Measurements from ENCODE around the gene MAEA.
"Not testable (repeated sequence)": the region's sequence is repeated elsewhere in the genome, so short reads cannot be mapped to it uniquely, and the experiment has no call there.

Gene MAEA

GRCh38 chr4:1369479-1370079 is 79.9 kb downstream of the MAEA start:
- FAIRE-seq, result no peak

DNA sequence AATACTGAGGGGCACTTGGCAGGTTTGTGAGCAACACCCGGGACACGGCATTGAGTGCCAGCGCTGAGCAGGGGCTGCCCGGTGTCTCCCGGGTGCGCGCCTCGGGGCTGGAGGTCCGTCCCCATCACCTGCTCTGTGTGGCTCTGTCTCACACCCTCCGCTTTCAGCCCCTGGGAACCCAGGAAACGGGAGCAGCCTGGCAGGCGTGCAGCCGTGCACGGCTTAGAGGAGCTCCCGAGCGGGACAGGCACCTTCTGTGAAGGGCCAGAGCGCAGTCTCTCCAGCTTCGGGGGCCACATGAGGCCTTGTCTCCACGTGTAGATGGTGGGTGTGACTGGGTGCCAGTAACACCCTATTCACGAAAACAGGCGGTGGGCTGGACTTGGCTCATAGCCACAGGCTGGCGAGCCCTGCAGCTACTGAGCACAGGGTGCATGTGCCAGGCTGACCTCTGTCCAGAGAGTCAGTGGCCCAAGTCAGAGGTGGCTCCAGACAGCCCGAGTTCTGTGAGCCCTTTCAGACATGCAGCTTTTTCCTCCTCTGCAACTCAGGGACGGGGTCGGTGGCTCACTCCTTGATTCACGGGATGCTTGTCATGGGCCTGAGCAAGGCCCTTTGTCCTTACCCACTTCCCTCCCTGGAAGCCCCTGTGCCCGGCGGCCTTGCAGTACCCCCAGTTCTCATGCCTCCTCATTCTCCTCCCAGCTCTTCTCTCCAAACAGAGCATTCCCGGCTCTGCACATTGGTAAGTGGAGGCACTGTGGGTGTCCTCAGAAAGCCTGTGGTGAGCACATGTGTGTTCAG is 80.8 kb downstream of the MAEA start:
- FAIRE-seq, result no peak

- FAIRE-seq, result no peak
Measured at GRCh38 chr4:1371176-1372165, 81.8 kb downstream of the MAEA start.

- not testable (repeated sequence) for FAIRE-seq
Measured at GRCh38 chr4:1372576-1372975, 82.9 kb downstream of the MAEA start.

DNA sequence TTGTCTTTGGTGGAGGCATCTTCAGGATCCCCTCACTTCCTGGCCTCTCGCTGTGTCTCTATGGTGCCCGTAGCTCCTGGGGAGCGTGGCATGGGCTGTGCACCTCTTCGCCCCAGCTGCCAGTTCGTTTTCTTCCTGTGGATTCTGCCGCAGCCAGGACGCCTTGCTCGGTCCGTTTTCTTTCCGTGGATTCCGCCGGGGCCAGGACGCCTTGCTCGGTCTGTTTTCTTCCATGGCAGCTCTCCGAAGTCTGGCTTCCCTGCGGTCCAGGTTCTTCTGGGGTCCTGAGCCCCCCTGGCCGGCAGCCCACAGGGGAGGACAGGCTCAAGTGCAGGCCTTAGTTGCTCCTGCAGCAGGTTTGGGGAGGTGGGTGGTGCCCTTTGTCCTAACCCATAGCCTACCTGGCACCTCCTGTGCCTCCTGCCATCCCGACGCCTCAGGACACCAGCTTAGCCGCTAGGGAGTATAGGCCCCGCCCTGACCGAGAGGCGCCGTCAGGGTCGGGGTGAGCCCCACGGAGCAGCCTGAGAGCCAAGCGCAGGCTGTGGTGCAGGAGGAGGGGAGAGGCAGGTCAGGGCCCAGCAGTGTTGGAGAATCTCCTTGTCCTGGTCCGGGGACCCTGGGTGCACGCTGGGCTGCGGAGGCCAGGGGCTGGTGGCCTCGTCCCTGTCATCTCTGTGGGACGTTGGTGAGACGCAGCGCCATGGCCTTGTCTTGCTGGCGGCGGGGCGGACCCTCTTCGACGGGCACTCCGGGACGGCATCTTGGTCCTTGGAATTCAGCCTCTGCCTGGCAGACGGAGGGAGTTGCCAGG is 84.4 kb downstream of the MAEA start:
- FAIRE-seq, result no peak

DNA sequence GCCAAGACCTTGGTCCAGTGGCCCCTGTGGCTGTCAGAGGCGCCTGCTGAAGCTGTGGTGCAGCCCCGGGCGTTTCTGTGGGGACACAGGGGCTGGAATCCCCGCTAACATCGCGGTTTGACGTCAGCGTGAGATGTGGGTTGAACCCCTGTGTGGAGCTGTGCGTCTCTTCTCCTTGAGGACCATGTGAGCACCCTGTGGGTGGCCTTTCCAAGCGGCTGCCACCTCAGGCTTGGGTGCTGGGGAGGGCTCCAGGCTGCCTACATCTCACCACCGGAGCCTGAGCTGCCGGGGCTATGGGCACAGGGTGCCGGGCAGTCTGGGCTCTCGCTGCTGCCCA is 85.0 kb downstream of the MAEA start:
- FAIRE-seq, result no peak

DNA sequence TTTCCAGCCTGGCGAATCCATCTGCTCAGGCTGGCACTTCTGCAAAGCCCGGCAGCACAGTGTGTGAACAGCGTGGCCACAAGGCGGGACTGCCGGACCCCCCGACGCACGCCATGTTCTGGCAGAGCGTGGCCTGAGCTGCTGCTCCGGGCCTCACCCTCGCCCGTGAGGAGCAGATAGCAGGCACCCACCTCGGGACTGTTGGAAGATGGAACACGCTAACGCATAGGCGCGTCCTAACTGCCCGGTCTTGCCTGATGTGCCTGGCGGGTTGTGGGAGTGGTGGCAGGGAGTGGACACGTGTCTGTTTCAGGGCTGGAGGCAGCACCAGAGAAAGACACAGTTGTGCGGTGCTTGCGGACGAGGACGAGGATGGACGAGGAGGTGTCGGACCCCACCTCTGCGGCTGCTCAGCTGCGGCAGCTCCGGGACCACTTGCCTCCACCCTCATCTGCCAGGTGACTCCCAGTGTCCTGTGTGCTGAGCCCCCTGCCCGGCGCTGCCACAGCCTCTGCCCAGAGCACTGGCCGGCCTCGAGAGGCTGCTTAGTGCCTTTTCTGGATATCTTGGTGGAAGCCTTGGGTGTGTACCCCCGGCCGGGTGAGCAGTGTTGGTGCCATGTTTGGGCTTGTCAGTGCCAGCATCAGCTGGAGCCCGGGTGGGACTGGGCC is 85.5 kb downstream of the MAEA start:
- FAIRE-seq, result no peak

DNA sequence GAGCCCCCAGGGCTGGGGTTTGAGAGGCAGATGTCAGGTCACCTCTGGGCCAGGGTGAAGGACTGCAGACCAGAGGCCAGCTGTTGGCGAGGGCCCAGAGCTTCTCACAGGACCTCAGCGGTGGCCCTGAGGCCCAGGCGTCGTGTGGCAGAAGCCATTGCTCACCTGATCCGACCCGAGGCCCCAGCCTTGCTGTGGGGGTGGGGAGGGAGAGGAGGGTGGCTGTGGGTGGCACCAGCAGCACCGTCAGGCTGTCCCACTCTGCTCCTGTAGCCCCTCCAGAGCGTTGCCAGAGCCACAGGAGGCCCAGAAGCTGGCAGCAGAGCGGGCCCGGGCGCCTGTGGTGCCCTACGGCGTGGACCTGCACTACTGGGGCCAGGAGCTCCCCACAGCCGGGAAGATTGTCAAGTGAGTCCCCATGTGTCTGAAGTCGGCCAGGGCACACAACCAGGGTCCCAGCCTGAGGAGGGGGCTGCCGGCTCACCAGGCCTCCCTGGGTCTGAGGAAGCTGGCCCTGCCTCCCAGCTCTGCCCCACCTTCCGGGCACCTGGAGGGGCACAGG is 86.2 kb downstream of the MAEA start:
- FAIRE-seq, result no peak

- no peak for FAIRE-seq
Measured at GRCh38 chr4:1376391-1376840, 86.7 kb downstream of the MAEA start.

GRCh38 chr4:1376841-1377605 is 87.3 kb downstream of the MAEA start:
- no peak for FAIRE-seq

DNA sequence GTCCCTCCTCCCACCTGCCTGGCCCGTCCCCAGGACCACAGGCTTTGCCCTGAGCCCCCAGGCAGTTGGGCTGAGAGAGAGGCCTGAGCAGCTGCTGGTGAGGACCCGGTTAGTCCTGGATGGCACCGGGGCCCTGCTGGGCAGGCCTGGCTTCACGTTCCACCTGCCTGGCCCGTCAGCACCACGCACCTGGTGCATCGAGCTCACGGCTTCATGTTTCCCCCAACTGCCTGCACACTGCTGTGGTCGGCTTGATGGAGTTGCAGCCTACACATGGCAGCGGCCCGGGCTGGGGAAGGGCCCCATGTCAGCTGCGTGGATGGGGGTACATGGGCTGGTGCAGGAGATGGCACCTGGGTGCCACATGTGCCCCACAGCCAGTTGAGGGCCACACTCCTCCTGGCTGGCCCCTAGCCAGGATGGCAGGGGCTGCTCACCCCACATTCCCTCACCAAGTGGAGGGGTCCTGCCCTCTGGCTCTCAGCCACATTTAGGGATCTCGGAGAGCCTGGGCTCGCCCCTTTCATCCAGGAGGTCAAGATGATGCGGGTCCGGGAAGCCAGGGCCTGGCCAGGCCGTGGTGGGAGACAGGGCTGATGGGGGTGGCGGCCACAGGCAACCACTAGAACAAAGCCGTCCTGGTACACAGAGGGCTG is 88.0 kb downstream of the MAEA start:
- FAIRE-seq, result no peak

- FAIRE-seq, result no peak
Measured at GRCh38 chr4:1378559-1379231, 89.0 kb downstream of the MAEA start.

DNA sequence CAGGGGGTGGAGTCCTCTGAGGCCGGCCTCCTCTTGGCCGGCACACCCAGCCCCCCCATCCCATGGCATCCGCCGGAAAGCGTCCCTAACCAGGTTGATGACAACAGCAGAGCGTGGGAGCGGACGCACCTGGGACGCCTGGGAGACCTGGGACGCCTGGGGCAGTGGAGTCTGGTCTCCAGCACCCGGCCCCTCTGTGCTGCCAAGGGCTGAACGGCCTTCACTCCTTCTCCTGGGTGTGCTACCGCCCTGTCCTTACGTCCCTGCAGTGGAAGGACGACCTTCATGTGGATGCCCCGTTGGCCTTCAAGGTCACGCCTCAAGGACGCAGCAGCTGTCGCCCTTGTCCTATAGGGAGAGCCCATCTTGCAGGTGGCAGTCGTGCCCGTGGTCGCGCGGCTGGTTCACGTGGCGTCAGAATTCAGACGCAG is 89.7 kb downstream of the MAEA start:
- FAIRE-seq, result no peak

DNA sequence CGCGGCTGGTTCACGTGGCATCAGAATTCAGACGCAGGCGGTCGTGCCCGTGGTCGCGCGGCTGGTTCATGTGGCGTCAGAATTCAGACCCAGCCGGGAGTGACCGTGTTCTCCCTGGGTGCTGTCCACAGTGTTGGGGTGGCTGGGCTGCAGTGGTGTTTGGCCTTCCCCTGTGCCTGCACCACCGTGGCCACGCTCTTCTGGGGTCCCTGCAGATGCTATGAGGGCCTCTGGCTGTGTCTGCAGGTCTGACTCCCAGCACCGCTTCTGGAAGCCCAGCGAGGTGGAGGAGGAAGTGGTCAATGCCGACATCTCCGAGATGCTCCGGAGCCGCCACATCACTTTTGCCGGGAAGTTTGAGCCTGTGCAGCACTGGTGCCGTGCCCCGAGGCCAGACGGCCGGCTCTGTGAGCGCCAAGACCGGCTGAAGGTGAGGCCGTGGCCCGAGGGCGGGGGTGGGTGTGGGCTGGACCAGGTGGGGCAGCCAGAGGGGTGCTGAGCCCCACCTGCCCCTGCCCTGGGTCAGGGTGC is 90.2 kb downstream of the MAEA start:
- no peak for FAIRE-seq

DNA sequence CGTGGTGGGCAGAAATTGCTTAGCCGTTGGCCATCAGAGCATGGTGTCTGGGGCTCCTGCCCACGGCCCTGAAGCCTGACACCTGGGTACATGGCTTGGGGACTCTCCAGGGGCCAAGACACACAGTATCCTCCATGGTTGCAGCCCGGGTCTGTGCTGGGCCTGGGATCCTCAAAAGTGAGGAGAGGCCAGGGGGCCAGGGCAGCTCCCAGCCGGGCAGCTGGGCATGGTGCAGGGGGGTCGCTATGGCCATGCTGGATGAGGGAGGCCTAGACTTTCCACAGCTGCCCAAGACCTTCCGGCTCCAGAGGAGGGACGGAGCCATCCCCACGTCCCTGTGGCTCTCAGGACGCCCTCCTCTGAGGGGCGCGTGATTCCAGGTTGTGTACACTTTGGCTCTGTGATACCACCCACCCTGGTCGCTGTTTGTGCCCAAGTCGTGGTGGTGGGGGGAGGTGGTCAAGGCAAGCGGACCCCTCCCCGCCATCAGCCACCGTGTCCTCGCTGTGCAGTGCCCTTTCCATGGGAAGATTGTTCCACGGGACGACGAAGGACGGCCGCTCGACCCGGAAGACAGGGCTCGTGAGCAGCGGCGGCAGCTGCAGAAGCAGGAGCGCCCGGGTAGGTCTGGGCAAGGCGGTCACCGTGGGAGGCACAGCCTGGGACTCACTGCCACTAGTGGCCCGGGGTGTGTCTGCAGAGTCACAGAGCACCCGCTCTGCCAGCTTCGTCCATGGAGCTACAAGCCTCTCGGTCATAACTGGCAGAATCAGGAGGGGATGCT is 90.9 kb downstream of the MAEA start:
- FAIRE-seq, result no peak

- FAIRE-seq, result no peak
Measured at GRCh38 chr4:1381181-1381621, 91.5 kb downstream of the MAEA start.

DNA sequence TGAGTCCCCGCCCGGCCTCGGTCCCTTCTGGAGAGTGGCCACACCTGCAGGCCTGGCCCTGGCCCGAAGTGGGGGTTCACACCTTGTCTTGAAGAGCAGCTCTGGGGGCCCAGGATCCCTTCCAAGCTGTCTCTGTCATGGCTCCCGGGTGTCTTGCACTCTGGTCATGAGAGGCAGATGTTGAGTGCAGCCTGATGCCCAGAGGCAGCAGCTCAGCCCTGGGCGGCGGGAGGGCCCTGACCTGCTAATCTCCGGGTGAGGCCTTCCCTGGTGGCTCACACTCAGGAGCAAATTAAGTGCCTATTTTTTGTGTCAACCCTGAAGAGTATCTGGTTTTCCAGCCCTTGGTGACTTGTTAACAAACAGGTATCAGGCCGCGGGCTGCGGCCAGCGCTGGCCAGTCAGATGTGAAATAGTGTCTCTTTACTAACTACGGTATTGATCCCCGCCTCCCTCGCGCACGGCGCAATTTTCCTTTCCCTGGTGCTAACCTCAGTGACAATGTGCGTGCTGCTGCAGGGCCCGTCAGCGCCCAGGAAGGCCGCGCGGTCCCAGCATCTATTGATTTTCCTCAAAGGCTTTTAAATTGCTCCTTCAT is 92.4 kb downstream of the MAEA start:
- FAIRE-seq, result no peak

All from colon (tissue), 2 donors.